K562 (cell line): ENCODE data around the gene GLE1. TPM values are rescaled to one million over a fixed set of nuclear protein-coding genes. Genes with fewer than 3 reads are reported as not detected.

ENCODE experiments used
- CC2D1A ChIP-seq: fragments of 450-650 bp; IDR thresholded peaks from 2 replicates; pipeline ENCODE4 v1.6.1; 2017; ENCODE audit warnings: mild to moderate bottlenecking
- CTBP1 ChIP-seq: fragments of 450-650 bp; IDR thresholded peaks from 2 replicates; pipeline ENCODE4 v1.6.1; 2016; ENCODE audit warnings: borderline replicate concordance
- E2F3 ChIP-seq: fragments of 250-450 bp; sonication (Bioruptor Pico); IDR thresholded peaks from 2 replicates; pipeline ENCODE4 v1.4.0; 2020; ENCODE audit warnings: mild to moderate bottlenecking
- ETV5 ChIP-seq: sonication (generic); formaldehyde crosslinking; IDR thresholded peaks from 2 replicates; pipeline ENCODE4 v1.4.0; 2020; ENCODE audit warnings: low read depth, mild to moderate bottlenecking, missing genetic modification reagents
- FOXK2 ChIP-seq, 2 experiments: fragments of 450-650 bp; IDR thresholded peaks in 1 of 2; conservative IDR thresholded peaks in 1 of 2; 2 replicates each; pipeline ENCODE4 v1.6.1; 2016; ENCODE audit warnings: low read depth in 2 of 2, mild to moderate bottlenecking in 1 of 2
- GTF2A2 ChIP-seq: IDR thresholded peaks from 2 replicates; pipeline ENCODE4 v1.6.1; 2016; ENCODE audit warnings: mild to moderate bottlenecking, missing genetic modification characterization, missing compliant biosample characterization
- HBP1 ChIP-seq: fragments of 450-650 bp; formaldehyde crosslinking; IDR thresholded peaks from 2 replicates; pipeline ENCODE4 v1.4.0; 2022; ENCODE audit warnings: missing genetic modification characterization
- HMGN3 ChIP-seq: IDR thresholded peaks from 2 replicates; pipeline ENCODE4 v1.6.1; 2011; ENCODE audit warnings: borderline replicate concordance, low read depth, mild to moderate bottlenecking, mixed read lengths, low read length; ENCODE audit not compliant: insufficient read length; ENCODE audit errors: extremely low read depth
- MEF2D ChIP-seq: conservative IDR thresholded peaks from 2 replicates; pipeline ENCODE4 v1.6.1; 2016; ENCODE audit warnings: low read depth, missing genetic modification characterization, missing compliant biosample characterization
- MNT ChIP-seq, 2 experiments: fragments of 450-650 bp; conservative IDR thresholded peaks; 2 replicates each; pipeline ENCODE4 v1.6.1; 2017; ENCODE audit warnings: mild to moderate bottlenecking in 2 of 2, moderate library complexity in 2 of 2
- NFIX ChIP-seq: fragments of 250-450 bp; sonication (Bioruptor Pico); IDR thresholded peaks from 2 replicates; pipeline ENCODE4 v1.4.0; 2020; ENCODE audit warnings: low read depth, mild to moderate bottlenecking, moderate library complexity
- PHF8 ChIP-seq: fragments of 200-600 bp; sonication (generic); IDR thresholded peaks from 2 replicates; pipeline ENCODE4 v1.6.1; 2012; ENCODE audit warnings: mixed run types, mild to moderate bottlenecking, inconsistent platforms, low read length, moderate library complexity, borderline replicate concordance
- SETDB1 ChIP-seq: IDR thresholded peaks from one replicate; pipeline ENCODE4 v1.6.1; 2012; ENCODE audit warnings: low read length, control low read depth, inconsistent platforms
- TCF3 ChIP-seq: sonication (generic); formaldehyde crosslinking; IDR thresholded peaks from 2 replicates; pipeline ENCODE4 v1.4.0; 2020; ENCODE audit warnings: mild to moderate bottlenecking, missing genetic modification reagents
- TCF7L2 ChIP-seq: fragments of 150-350 bp; IDR thresholded peaks from 2 replicates; pipeline ENCODE4 v1.6.1; 2016; ENCODE audit warnings: low read depth, mild to moderate bottlenecking, low read length, moderate library complexity
- YBX1 ChIP-seq: fragments of 450-650 bp; IDR thresholded peaks from 2 replicates; pipeline ENCODE4 v1.7.1; 2016; ENCODE audit warnings: mild to moderate bottlenecking
- ZFP1 ChIP-seq: fragments of 450-650 bp; formaldehyde crosslinking; IDR thresholded peaks from 2 replicates; pipeline ENCODE4 v1.4.0; 2020; ENCODE audit warnings: mild to moderate bottlenecking, mixed read lengths
- ZNF444 ChIP-seq: fragments of 250-450 bp; sonication (Bioruptor Pico); IDR thresholded peaks from 2 replicates; pipeline ENCODE4 v1.4.0; 2020; ENCODE audit warnings: mild to moderate bottlenecking, moderate library complexity
- ZNF75A ChIP-seq: fragments of 450-650 bp; formaldehyde crosslinking; IDR thresholded peaks from 2 replicates; pipeline ENCODE4 v1.4.0; 2020; ENCODE audit warnings: mild to moderate bottlenecking
- polyA plus RNA-seq, 8 experiments: library from polyadenylated mRNA; depleted of rRNA in 4 of 8; stranded (reverse) in 5 of 8; unstranded in 3 of 8; fragments of >200 nt; fragmentation: Nextera tagmentation in 2 of 8; fragmentation: Illumina TruSeq in 1 of 8; extraction: Ambion mirVana in 2 of 8; extraction: Trizol in 1 of 8; gene quantifications; 2 replicates each; pipeline versions ENCODE4 v1.2.1 to v1.2.3, GENCODE V29; 2011 to 2014; ENCODE audit warnings: inconsistent platforms in 1 of 8, missing spikeins in 1 of 8
- total RNA-seq, 7 experiments: library from RNA; depleted of rRNA in 6 of 7; stranded (reverse); fragments of >200 nt in 6 of 7; fragmentation: Illumina TruSeq in 2 of 7; extraction: Trizol in 2 of 7; gene quantifications; 2 replicates each; pipeline versions ENCODE4 v1.2.1 to v1.2.3, GENCODE V29; 2011 to 2021; ENCODE audit warnings: low replicate concordance in 1 of 7
- TF ChIP-seq, protein P1 (sequence below): fragments of 450-650 bp; formaldehyde crosslinking; IDR thresholded peaks from 2 replicates; pipeline ENCODE4 v1.4.0; 2020; ENCODE audit warnings: mild to moderate bottlenecking, moderate library complexity

The GLE1 gene
- total and polyA plus RNA-seq, 9 of the 15 experiments (the other 6 are each of a cell fraction or from before 2014, with no cell fraction given): 15.9 to 44.8 (median 37.6) TPM

- TF ChIP-seq NFIX (no peak), HMGN3 (peak; percentile 62), HBP1 (CRISPR knock-in tag) (peak; percentile 92), CC2D1A (peak; percentile 97), TCF7L2 (peak; percentile 83), SETDB1 (no peak), YBX1 (no peak), GTF2A2 (tag) (no peak), MNT (conservative IDR thresholded peaks at IDR 0.05) (peak; percentile 79 to 97), PHF8 (no peak), E2F3 (CRISPR knock-in tag) (no peak), ZFP1 (CRISPR knock-in tag) (no peak), TCF3 (peak; percentile 98), ZNF444 (CRISPR knock-in tag) (no peak), MEF2D (tag) (peak; percentile 89), CTBP1 (peak; percentile 98), FOXK2 (conservative IDR thresholded peaks at IDR 0.05 in 1 of 2, IDR thresholded peaks at IDR 0.05 in 1 of 2; ENCODE audit: low read depth in 2 of 2) (peak in 1 of 2 experiments; percentile 30; a peak in 2 of 4 replicates), ETV5 (CRISPR knock-in tag) (peak; percentile 83), ZNF75A (CRISPR knock-in tag) (0 out of 2 replicates have a peak, but pooled peaks have one; percentile 39)
- TF ChIP-seq, protein P1, sequence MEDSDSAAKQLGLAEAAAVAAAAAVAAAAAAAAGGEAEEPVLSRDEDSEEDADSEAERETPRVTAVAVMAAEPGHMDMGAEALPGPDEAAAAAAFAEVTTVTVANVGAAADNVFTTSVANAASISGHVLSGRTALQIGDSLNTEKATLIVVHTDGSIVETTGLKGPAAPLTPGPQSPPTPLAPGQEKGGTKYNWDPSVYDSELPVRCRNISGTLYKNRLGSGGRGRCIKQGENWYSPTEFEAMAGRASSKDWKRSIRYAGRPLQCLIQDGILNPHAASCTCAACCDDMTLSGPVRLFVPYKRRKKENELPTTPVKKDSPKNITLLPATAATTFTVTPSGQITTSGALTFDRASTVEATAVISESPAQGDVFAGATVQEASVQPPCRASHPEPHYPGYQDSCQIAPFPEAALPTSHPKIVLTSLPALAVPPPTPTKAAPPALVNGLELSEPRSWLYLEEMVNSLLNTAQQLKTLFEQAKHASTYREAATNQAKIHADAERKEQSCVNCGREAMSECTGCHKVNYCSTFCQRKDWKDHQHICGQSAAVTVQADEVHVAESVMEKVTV (CRISPR knock-in tag): 0 out of 2 replicates have a peak, but pooled peaks have one; percentile 36
These were observed 54.2 kb downstream of the GLE1 start (continued) for GRCh38 chr9:128558431-128559310.
